Skin of body (tissue), 2 donors: ENCODE data around the gene SLC4A4. TPM values are rescaled to one million over a fixed set of nuclear protein-coding genes. Genes with fewer than 3 reads are reported as not detected.

ENCODE experiments used
- DNase-seq: peaks from one replicate; lab custom pipeline; 2025; lab: John Stamatoyannopoulos, UW
- total RNA-seq: library from RNA; depleted of rRNA; stranded (reverse); fragments of >200 nt; gene quantifications from one replicate; pipeline ENCODE4 v1.2.3, GENCODE V29; 2014

SLC4A4 gene
- total RNA-seq, 1 donor from 2014 or later = 4.4 TPM

DNA sequence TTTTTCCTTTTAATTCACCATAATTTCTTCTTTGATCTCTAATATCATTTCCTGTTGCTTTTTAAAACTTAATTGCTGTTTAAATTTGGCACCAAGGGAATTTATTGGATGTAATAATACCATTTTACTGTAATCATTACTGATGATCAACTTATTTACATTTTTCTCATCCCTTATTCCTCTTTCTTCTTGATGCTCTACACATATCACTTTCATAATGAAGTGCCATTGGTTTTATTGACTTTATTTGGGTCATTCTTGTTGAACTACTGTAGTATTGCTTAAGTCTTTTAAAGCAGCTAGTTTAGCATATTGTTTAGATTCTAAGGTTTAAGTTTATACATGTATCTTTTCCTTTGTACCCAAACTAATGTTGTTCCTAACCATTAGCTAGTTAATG is 130.7 kb downstream of the SLC4A4 start:
- DNase-seq = no peak

DNA sequence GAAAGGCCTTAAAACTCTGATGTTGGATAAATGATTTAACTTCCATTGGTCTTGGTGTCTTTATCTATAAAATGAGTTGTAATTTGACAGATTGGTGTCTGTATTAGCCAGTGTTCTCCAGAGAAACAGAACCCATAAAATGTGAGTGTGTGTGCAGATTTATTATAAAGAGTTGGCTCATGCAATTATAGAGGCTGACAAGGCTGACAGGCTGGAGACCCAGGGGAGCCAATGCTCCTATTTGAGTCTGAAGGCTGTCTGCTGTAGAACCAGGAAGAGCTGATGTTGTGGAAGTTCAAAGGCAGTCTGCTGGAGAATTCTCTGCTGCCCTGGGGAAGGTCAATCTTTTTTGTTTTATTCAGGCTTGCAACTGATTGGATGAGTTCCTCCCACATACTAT is 131.7 kb downstream of the SLC4A4 start:
- DNase-seq = no peak

- DNase-seq = no peak
These were observed 134.1 kb downstream of the SLC4A4 start for GRCh38 chr4:71472946-71473345.

DNA sequence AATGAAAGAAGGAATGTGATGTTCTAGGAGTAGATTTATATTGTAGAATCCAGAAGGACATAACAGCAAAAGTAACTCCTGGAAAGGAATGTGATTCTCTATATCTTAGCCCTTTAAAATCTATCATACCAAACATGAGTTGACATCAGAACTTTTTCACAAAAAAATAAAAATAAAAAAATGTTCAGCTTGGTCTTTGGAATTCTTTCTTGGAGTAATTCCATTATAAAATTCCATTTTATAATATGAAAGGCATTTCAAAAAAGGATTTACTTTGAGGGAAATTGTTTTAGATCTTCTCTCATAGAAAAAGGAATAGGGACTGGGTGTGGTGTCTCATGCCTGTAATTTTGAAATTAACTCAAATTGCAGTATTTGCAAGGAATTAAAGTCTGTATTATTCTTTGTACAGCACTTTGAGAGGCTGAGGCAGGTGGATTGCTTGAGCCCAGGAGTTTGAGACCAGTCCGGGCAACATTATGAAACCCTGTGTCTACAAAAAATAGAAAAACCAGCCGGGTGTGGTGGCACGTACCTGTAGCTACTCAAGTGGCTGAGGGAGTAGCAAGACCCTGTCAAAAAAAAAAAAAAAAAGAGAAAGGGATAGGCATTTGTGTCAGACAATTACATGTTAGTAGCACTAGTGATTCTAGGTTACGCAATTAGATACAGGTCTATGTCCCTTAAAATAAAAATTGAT is 134.9 kb downstream of the SLC4A4 start:
- no peak for DNase-seq

DNA sequence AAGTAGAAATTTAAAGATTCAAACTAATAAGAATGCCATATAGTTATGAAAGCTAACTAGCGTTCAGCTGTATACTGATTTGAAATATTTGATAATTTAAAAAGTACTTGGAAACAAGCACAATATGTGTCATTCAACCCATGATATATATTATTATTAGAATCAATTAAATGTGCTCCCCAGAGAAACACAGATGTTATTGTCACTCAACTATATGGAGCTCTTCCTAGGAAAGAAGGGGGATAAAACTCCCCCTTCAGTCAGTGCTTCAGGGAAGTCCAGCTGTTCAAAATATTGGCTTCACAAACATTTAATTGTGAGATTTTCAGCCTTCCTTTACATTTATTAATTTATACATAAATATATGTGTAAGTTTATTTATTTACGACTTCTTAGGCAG is 135.9 kb downstream of the SLC4A4 start:
- no peak for DNase-seq

- no peak for DNase-seq
These were observed 137.4 kb downstream of the SLC4A4 start for GRCh38 chr4:71476240-71476639.

GRCh38 chr4:71486550-71487343 is 147.9 kb downstream of the SLC4A4 start:
- DNase-seq = no peak

DNA sequence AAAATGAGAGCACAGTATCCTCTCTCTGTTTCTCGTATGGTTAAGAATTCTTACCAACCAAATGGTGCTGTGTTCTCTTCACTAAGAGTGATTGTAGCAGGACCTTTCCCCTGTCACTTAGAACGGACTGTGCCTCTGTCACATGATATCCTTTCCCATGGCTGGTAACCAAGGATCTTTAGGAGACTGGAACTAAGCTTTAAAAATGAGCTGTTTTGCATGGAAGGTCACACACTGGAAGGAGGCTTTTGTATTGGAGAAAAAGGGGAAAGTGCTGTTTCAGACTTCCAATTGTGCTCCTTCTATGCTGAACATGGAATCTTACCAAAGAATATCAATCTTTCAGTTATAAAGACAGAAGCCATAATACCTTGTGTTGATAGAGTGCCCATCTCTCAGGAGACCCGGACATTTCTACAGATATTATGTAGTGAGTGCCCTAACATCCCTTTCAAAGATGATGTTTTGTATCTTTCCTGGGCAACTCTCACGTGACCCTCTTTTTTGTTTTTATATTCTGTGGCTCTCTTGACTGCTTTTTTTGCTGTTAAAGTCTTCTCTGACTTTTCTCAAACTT is 148.6 kb downstream of the SLC4A4 start:
- DNase-seq = no peak

DNA sequence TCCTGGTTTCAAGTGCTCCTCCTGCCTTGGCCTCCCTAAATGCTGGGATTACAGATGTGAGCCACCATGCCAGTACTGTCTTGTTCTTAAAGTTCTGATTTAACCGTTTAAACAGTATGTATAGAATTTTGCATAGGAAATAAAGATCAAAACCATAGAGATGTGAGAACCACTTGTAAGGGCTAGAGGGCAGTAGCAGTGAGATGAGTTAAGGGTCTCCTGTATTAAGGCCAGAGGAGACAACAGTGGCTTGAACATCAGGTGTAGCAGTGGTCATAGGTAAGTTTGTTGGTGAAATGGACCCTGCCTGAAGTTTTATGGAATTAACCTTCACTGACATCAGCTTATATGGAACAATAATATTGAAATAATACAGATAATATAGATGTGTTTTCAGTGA is 155.7 kb downstream of the SLC4A4 start:
- DNase-seq = no peak

- no peak for DNase-seq
These were observed 156.6 kb downstream of the SLC4A4 start for GRCh38 chr4:71495454-71495853.

DNA sequence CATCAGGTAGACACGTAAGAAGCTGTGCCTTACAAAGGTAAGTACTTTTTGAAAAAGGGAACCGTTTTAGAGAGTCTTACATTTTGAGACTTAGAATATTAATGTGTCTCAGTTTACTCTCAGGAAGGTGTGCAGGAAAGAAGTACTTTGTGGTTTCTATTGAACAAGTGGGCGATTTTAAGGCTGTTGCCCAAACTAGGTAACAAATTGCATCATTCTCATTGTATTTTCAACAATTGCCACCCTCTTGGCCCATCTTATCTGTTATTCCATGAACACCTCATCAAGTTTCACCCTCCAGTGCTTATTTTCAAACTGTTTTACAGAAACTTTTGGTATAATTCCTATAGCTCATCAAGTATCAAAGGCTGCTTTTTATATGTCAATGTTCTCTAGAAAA is 158.3 kb downstream of the SLC4A4 start:
- DNase-seq = no peak

DNA sequence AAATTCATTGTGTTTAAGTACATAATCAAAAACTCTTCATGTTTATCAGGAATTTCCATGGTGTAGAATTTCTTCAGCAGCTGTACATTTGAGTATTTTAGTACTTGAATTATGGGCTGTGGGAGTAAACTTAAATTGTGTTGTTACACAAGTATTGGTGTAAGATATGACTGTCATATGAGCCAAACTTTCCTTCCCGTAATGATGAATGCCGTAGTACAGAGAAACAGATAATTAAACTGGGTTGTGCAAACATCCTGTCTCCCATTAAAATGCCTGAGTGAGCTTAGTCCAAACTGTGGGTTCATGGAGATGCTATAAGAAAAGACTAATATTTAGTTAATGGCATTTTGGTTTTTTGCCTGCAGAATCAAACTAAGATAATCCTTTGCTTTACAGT is 159.2 kb downstream of the SLC4A4 start:
- no peak for DNase-seq

- no peak for DNase-seq
These were observed 159.8 kb downstream of the SLC4A4 start for GRCh38 chr4:71498625-71499024.

DNA sequence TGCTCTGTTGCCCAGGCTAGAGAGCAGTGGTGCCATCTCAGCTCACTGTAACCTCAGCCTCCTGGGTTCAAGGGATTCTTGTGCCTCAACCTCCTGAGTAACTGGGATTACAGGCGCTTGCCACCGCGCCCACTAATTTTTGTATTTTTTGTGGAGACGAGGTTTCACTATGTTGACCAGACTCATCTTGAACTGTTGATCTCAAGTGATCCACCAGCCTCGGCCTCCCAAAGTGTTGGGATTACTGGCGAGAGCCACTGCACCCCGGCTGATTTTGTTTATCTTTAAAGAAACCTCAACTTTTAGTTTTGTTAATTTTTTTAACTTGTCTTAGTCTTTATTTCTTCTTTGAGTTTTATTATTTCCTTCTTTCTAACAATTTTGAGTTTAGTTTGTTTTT is 163.2 kb downstream of the SLC4A4 start:
- no peak for DNase-seq

DNA sequence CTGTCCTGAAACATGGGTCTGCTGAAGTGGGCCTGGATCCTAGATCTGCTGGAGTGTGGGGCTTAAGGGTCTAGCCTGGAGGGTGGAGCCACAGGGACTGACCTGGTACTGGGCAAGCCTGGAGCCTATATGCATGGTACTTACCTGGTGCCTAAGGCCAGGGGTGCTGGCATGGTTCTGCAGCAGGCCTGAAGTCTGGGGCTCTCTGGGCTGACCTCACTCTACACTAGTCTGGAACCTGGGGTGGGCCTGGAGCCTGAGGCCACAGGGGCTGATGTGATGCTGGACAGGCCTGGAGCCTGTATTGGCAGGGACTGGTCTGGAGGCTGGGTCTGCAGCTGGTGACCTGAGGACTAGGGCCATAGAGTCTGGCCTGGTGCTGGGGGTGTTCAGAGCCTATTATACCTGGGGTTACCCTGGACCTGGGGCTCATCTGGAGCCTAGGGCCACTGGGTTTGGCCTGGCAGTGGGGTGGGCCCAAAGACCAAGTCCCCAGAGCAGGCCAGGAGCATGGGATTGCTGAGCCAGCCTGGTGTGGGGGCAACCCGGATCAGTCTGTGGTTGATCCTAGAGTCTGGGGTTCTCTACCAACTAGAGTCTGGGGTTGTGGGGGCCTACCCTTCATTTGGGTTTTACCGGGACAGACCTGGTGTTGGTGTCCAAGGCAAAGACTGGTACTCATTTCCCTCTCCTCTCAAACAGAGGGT is 179.6 kb downstream of the SLC4A4 start:
- DNase-seq = no peak

DNA sequence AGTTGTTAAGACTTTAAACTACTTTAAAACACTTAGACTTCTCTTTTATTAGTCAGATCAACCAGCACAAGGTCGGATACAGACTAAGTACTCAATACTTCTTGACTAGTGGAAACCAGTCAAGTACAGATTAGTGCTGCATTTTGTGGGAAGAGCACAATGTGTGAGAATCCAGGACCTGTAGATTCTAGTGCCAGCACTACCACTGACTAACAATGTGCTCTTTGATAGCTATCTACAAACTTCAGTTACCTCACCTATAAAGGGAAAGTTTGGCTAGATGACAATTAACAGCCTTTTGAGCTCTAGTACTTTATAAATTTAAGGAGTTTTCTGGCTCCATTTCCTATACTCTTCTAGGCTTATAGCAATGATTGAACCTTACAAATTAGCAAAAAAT is 181.5 kb downstream of the SLC4A4 start:
- no peak for DNase-seq

GRCh38 chr4:71520850-71521249 is 182.0 kb downstream of the SLC4A4 start:
- no peak for DNase-seq

DNA sequence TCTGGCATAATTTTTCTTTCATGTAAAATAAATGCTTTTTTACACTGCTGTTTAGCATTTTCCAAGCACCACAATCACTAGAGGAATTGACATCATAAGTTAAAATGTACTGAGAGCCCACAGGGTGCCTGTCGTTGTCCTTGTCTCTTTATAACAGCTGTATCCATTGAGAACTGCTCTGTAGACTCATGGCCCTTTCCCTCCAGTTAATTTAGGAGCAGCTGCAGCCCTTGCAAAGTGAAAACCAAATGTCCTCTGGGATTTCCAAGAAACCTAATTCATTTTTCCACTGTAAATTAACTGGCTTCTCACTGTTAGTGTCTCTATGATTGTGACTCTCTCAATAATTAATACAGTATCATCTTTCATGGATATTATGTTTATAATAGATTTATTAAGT is 185.9 kb downstream of the SLC4A4 start:
- no peak for DNase-seq

DNA sequence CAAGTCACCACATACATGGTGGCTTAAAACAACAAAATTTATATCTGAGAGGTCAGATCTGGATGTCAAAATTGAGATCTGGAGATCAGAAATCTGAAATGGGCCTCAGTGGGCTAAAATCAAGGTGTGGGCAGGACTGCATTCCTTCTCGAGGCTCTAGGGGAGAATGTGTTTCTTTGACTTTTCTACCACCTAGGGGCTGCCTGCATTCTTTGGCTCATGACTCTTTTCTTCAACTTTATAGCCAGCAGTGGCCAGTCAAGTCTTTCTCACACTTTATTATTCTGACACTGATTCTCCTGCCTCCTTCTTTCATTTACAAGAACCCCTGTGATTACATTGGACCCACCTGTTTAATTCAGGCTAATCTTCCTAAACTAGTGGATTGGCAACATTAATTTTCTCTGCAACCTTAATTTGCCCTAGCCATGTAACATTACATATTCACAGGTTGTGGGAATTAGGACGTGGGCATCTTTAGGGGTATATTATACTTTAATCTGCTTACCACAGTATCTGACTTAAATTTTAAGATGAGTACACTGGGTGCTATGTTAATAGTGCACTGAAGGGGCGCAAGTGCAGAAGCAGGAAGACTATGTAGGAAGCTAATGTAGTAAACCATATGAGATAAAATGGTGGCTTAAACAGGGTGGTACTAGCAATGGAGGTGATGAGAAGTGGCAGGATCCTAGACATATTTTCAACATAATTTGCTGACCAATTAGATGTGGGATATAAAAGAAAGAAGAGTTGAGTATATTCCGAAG is 188.0 kb downstream of the SLC4A4 start:
- no peak for DNase-seq

GRCh38 chr4:71532407-71532806 is 193.6 kb downstream of the SLC4A4 start:
- no peak for DNase-seq

- no peak for DNase-seq
These were observed 194.3 kb downstream of the SLC4A4 start for GRCh38 chr4:71533121-71533520.
